ENCODE measurements around the gene TTC21B. TPM values are rescaled to one million over a fixed set of nuclear protein-coding genes. Genes with fewer than 3 reads are reported as not detected.

TTC21B gene
- total RNA-seq, 1 donor from 2014 or later, result 40.5 TPM

DNA sequence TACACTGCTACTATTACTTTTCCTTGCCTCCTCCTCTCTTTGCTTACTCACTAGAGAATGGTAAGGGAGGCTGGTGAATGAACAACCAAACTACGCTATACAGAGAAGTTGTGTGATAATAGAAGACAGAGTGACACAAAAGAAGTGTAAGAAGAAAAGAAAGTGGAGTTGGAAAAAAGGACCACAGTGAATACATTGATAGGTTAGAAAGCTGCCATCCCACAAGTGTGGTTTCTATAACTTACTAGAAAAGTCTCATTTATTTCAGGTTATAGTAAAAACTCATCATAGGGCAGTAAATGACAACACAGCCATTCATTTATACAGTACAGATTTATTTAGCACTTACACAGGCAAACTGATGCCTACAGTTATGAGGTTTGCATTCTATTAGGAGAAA lies 77.3 kb downstream of the TTC21B start:
- H3K9me3 ChIP-seq, result no peaks in the 10 kb centered on the region
- no peak for TF ChIP-seq CTCF (IDR thresholded peaks at IDR 0.05)
- TF ChIP-seq POLR2A (IDR thresholded peaks at IDR 0.05), result no peak
- TF ChIP-seq POLR2AphosphoS5 (IDR thresholded peaks at IDR 0.05; ENCODE audit: insufficient read depth in 1 of 2, low read depth in 1 of 2), result no peak
- no peaks in the 10 kb centered on the region for H3K4me1 ChIP-seq
- DNase-seq (ENCODE audit: extremely low spot score in 2 of 2), result no peak
- H3K36me3 ChIP-seq, result peaks cover 0 to 24% of the 10 kb centered on the region in 2 donors
- H3K4me3 ChIP-seq, result no peak overlapping the region
- intact Hi-C loops (cut with DNase I), result no loop called here
- no peak overlapping the region for H3K27ac ChIP-seq
- no peaks in the 10 kb centered on the region for H3K27me3 ChIP-seq

GRCh38 chr2:165874445-165875039 lies 79.0 kb downstream of the TTC21B start:
- intact Hi-C loops (cut with DNase I), result no loop called here
- TF ChIP-seq CTCF (IDR thresholded peaks at IDR 0.05), result peak; percentile 12 to 64 (median 55)
- peak in 1 of 2 donors; percentile 45 for TF ChIP-seq POLR2AphosphoS5 (IDR thresholded peaks at IDR 0.05; ENCODE audit: insufficient read depth in 1 of 2, low read depth in 1 of 2)
- no peak for TF ChIP-seq POLR2A (IDR thresholded peaks at IDR 0.05)
- Histone ChIP-seq H3K9me3 (no peaks in the 10 kb centered on the region), H3K27me3 (no peaks in the 10 kb centered on the region), H3K36me3 (peaks cover 0 to 22% of the 10 kb centered on the region in 2 donors), H3K4me1 (no peaks in the 10 kb centered on the region), H3K27ac (no peak overlapping the region), H3K4me3 (no peak overlapping the region)
- DNase-seq (ENCODE audit: extremely low spot score in 2 of 2), result no peak

DNA sequence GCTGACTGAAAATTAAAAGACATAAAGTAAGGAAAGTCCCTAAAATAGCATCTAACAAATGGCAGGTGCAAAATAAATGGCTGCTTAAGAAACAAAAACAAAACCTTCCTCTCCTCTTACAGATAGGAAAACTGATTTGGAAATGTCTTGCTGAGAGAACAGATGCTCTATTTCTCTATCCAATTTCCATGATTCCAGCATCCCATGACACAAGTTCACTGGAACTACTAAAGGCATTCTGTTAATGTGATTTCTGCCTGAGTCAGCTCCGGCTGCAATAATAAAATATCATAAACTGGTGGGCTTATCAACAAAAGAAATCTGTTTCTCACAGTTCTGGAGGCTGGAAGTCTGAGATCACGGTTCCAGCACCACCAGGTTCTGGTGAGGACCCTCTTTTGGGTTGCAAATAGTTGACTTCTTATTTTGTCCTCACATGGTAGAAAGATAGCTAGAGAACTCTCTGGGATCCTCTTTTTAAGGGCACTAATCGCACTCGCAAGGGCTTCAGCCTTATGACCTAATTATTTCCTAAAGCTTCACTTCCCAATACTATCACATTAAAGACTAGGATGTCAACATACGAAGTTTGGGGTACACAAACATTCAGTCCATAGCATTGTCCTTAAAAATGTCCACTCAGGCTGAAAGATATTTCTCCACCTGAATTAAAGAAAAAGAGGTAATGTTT lies 81.3 kb downstream of the TTC21B start:
- DNase-seq (ENCODE audit: extremely low spot score in 2 of 2), result no peak
- H3K27ac ChIP-seq, result no peak overlapping the region
- TF ChIP-seq POLR2AphosphoS5 (IDR thresholded peaks at IDR 0.05; ENCODE audit: insufficient read depth in 1 of 2, low read depth in 1 of 2), result no peak
- TF ChIP-seq CTCF (IDR thresholded peaks at IDR 0.05), result no peak
- TF ChIP-seq POLR2A (IDR thresholded peaks at IDR 0.05), result no peak
- H3K36me3 ChIP-seq, result peaks cover 0 to 13% of the 10 kb centered on the region in 2 donors
- H3K4me1 ChIP-seq, result no peaks in the 10 kb centered on the region
- H3K9me3 ChIP-seq, result no peaks in the 10 kb centered on the region
- H3K27me3 ChIP-seq, result no peaks in the 10 kb centered on the region
- no peak overlapping the region for H3K4me3 ChIP-seq
- intact Hi-C loops (cut with DNase I), result no loop called here

DNA sequence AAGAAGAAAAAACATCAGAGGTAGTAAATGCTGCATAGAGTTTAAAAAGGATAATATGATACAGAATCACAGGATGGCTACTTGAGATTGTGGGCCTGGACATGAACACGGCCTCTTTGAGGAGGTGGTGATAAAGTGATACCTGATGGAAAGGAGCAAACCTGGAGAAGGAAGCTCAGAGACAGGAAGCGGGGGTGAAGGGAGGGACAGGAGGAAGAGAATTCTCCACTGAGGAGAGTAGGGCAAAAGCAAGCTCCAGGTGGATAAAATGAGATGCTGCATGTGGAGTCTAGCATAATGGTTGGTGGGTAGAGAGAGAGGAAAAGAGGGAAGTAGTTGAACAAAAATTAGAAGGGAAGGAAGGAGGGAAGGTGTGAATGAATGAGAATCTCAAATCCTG lies 82.6 kb downstream of the TTC21B start:
- intact Hi-C loops (cut with DNase I), result no loop called here
- peaks cover 0 to 13% of the 10 kb centered on the region in 2 donors for H3K36me3 ChIP-seq
- no peak overlapping the region for H3K27ac ChIP-seq
- DNase-seq (ENCODE audit: extremely low spot score in 2 of 2), result no peak
- no peaks in the 10 kb centered on the region for H3K27me3 ChIP-seq
- H3K4me3 ChIP-seq, result no peak overlapping the region
- H3K4me1 ChIP-seq, result no peaks in the 10 kb centered on the region
- TF ChIP-seq POLR2AphosphoS5 (IDR thresholded peaks at IDR 0.05; ENCODE audit: insufficient read depth in 1 of 2, low read depth in 1 of 2) (no peak), CTCF (IDR thresholded peaks at IDR 0.05) (no peak), POLR2A (IDR thresholded peaks at IDR 0.05) (no peak)
- no peaks in the 10 kb centered on the region for H3K9me3 ChIP-seq

- Histone ChIP-seq H3K36me3 (peaks cover 0 to 13% of the 10 kb centered on the region in 2 donors), H3K27me3 (no peaks in the 10 kb centered on the region), H3K4me1 (no peaks in the 10 kb centered on the region), H3K27ac (no peak overlapping the region), H3K9me3 (no peaks in the 10 kb centered on the region), H3K4me3 (no peak overlapping the region)
- no peak for DNase-seq (ENCODE audit: extremely low spot score in 2 of 2)
- TF ChIP-seq POLR2A (IDR thresholded peaks at IDR 0.05), result no peak
- TF ChIP-seq CTCF (IDR thresholded peaks at IDR 0.05), result no peak
- no peak for TF ChIP-seq POLR2AphosphoS5 (IDR thresholded peaks at IDR 0.05; ENCODE audit: insufficient read depth in 1 of 2, low read depth in 1 of 2)
- intact Hi-C loops (cut with DNase I), result no loop called here
Observed at GRCh38 chr2:165870346-165870745, 83.2 kb downstream of the TTC21B start.

Measured in vagina (tissue), 2 donors.